Fibroblast of villous mesenchyme (primary cell): ENCODE results near the gene ARCN1. TPM values are rescaled to one million over a fixed set of nuclear protein-coding genes. Genes with fewer than 3 reads are reported as not detected.

Source experiments
- DNase-seq: peaks from one replicate; pipeline ENCODE4 v3.0.0-alpha.2; 2010; ENCODE audit warnings: low read depth
- H3K4me3 ChIP-seq: 2 replicates; pipeline ENCODE4 v1.5.1; 2011; ENCODE audit warnings: low read depth, mild to moderate bottlenecking, low read length
- CTCF ChIP-seq: IDR thresholded peaks from 2 replicates; pipeline ENCODE4 v1.5.1; 2012; ENCODE audit warnings: low read depth, mild to moderate bottlenecking, low read length; ENCODE audit not compliant: insufficient read depth
- total RNA-seq: library from RNA; depleted of rRNA; stranded (reverse); fragments of >200 nt; gene quantifications from 2 replicates; pipeline ENCODE4 v1.2.3, GENCODE V29; 2012

The ARCN1 gene
- 180 and 248 TPM in 2 replicates for total RNA-seq

GRCh38 chr11:118572061-118572980 lies at the start of gene ARCN1:
TSS of gene ARCN1 (plus strand) at chr11:118572409. CDS start at chr11:118572548, 139 bp downstream.
- no peak for TF ChIP-seq CTCF
- peak; percentile 87 for DNase-seq

GRCh38 chr11:118522571-118523072 lies 49.6 kb upstream of the ARCN1 start:
- peak; percentile 56 for TF ChIP-seq CTCF
- peak; percentile 41 for DNase-seq
- H3K4me3 ChIP-seq, result no peak overlapping the region

More at GRCh38 chr11:118572061-118572980, at the start of gene ARCN1:
- H3K4me3 ChIP-seq, result peak within 1 kb of the TSS; percentile 95

- DNase-seq, result no peak
- TF ChIP-seq CTCF, result no peak
- H3K4me3 ChIP-seq, result no peak overlapping the region
These were observed 47.9 kb upstream of the ARCN1 start for GRCh38 chr11:118524356-118524755.

- H3K4me3 ChIP-seq, result no peak overlapping the region
- no peak for DNase-seq
- TF ChIP-seq CTCF, result no peak
These were observed 47.3 kb upstream of the ARCN1 start for GRCh38 chr11:118524757-118525470.

GRCh38 chr11:118526688-118527087 lies 45.5 kb upstream of the ARCN1 start:
- TF ChIP-seq CTCF, result no peak
- DNase-seq, result no peak
- no peak overlapping the region for H3K4me3 ChIP-seq

GRCh38 chr11:118527109-118527508 lies 45.1 kb upstream of the ARCN1 start, which contains the start of gene TTC36:
TSS of gene TTC36 (plus strand) at chr11:118527474. CDS start at chr11:118527495, 21 bp downstream.
- DNase-seq, result peak; percentile 26
- H3K4me3 ChIP-seq, result no peak within 1 kb of the TSS
- no peak for TF ChIP-seq CTCF
